ENCODE measurements around the gene MEIS1. TPM values are rescaled to one million over a fixed set of nuclear protein-coding genes. Genes with fewer than 3 reads are reported as not detected.

MEIS1 gene
- polyA plus RNA-seq, 3 donors = 123 to 148 (median 127) TPM

- no peak for DNase-seq (ENCODE audit: extremely low read depth in 1 of 11, low read depth in 9 of 11, low spot score in 4 of 11)
Measured at GRCh38 chr2:66519264-66519843, 84.4 kb downstream of the MEIS1 start.

GRCh38 chr2:66521291-66521922, 86.5 kb downstream of the MEIS1 start:
- DNase-seq (ENCODE audit: extremely low read depth in 1 of 11, low read depth in 9 of 11, low spot score in 4 of 11) = no peak

GRCh38 chr2:66522611-66523376, 87.9 kb downstream of the MEIS1 start:
- DNase-seq (ENCODE audit: extremely low read depth in 1 of 11, low read depth in 9 of 11, low spot score in 4 of 11) = no peak

DNA sequence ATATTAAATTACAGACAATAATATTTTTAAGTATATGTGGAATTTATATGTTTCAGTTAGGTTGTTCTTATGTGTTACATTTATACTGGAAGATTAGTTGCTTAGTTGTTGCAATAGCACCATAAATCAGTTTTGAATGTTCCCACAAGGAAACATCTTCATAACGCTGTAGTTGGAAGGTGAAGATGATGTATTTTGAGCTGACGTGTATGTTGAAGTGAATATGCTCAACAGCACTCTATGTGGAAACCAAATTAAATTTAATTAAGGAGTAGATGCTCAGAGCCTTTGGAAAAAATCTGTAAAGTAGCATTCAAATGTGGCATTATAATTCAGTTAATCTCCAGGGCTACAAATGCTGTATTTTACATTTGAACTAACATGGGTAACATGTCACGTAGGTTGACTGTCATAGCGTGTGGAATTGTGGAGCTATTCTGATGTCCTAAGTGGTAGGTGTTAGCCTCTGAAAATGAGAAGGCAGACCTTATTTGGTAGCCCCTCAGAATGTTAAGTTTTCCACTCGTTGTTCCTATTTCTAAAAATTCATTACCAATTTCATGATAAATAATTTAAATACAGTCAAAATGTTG, 88.5 kb downstream of the MEIS1 start:
- no peak for DNase-seq (ENCODE audit: extremely low read depth in 1 of 11, low read depth in 9 of 11, low spot score in 4 of 11)

DNA sequence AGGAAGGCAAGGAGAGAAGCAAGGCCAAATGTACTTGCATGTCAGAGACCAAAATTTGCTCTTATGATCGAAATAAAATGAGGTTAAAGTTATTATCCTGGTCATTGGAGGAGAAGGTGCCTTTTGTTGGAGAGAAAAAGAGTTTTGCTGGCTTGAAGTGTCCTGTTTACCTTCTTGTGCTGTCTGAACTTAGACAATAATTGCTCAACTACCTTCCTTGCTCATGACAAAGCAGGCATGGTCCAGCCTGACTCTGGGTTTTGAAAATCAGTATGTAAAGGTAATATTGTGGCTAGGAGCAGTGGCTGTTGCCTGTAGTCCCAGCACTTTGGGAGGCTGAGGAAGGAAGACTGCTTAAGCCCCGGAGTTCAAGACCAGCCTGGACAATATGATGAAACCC, 89.1 kb downstream of the MEIS1 start:
- DNase-seq (ENCODE audit: extremely low read depth in 1 of 11, low read depth in 9 of 11, low spot score in 4 of 11) = no peak

DNA sequence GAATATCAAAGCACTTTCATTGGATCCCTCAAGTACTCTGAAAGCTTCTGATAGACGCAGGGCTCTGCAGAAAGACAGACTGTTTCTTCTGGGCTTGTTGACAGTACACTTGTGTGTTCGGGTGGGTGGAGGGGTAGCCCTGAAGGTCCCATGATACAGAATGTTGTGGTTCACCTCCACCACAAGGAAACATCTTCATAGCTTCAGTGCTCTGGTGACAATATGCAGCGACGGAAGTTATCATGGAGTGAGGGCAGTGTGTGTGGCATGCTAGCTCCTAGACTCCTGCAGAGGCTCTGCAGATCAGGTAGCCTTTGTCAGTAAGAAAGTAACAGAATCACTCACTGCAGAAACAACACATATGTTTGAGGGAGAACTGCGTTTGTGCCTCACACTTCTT, 90.7 kb downstream of the MEIS1 start:
- DNase-seq (ENCODE audit: extremely low read depth in 1 of 11, low read depth in 9 of 11, low spot score in 4 of 11) = no peak

DNA sequence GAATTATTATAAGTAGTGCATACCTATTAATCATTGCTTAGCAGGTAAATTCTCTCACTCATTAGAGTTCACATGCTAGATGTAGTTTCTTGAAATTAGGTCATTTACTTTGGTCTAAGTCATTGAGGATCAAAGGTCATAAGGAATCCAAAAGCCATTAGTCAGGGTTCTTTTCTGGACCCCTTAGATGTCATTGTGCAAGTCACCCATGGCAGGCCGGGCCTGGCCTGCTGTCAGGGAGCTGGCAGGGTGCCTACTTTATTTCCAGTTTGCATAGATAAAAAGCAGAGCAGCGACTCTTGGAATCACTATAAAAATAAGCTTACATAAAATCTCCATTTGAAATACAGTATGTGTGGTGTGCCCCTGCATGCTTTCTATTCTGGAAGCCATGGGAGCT, 91.3 kb downstream of the MEIS1 start:
- DNase-seq (ENCODE audit: extremely low read depth in 1 of 11, low read depth in 9 of 11, low spot score in 4 of 11) = no peak

- DNase-seq (ENCODE audit: extremely low read depth in 1 of 11, low read depth in 9 of 11, low spot score in 4 of 11) = no peak
Measured at GRCh38 chr2:66528974-66529724, 94.2 kb downstream of the MEIS1 start.

- no peak for DNase-seq (ENCODE audit: extremely low read depth in 1 of 11, low read depth in 9 of 11, low spot score in 4 of 11)
Measured at GRCh38 chr2:66530651-66531050, 95.7 kb downstream of the MEIS1 start.

GRCh38 chr2:66531155-66531554, 96.2 kb downstream of the MEIS1 start:
- no peak for DNase-seq (ENCODE audit: extremely low read depth in 1 of 11, low read depth in 9 of 11, low spot score in 4 of 11)

GRCh38 chr2:66531567-66531966, 96.6 kb downstream of the MEIS1 start:
- no peak for DNase-seq (ENCODE audit: extremely low read depth in 1 of 11, low read depth in 9 of 11, low spot score in 4 of 11)

GRCh38 chr2:66532972-66533868, 98.3 kb downstream of the MEIS1 start:
- DNase-seq (ENCODE audit: extremely low read depth in 1 of 11, low read depth in 9 of 11, low spot score in 4 of 11) = no peak

DNA sequence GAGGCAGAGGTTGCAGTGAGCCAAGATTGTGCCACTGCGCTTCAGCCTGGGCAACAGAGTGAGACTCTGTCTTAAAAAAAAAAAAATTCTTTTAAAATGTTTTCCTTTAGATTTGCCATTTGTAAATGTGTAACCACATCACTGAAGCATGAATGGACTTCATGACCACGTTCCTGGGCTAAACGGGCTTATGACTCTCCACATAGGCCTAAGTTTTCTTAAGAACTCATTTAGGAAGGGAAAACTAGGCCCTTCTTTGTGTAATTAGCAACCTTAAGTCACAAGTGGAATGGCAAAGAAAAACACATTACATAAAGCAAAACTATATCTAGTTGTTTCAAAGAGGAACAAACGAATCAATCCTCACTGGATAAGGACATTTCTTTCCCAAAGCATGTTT, 99.5 kb downstream of the MEIS1 start:
- peak in 1 of 11 donors; percentile 31 for DNase-seq (ENCODE audit: extremely low read depth in 1 of 11, low read depth in 9 of 11, low spot score in 4 of 11)

DNA sequence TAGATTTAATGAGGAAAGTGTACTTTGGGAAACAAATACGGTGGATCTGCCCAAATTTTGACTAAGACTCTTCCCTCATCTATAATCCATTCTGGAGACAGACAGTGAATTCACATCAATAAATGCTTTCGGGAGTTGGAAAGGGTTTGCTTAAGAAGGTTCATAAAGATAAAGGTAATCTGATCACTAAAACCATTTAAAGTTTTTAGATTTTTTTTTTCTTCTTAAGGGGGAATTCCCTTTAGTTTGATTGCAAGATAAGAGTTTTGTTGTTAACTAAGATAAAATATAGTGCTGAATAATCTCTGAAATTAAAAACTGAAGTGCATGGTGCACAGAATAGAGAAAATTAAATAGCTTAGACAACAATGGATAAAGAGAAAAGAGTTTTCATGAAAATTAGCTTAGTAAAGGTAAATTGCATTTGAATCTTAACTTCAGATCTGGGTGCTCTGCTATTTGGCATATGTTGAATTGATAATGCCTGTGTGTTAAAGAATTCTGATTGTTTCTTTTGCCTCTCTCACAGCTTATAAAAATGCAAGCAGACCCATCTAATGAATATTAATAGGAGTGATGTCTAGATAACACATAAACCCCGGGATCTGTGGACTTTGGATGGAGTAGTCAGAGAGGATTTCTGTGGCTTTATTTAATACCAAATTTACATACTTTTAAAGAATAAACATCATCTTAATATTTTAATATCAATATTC, 100.8 kb downstream of the MEIS1 start:
- DNase-seq (ENCODE audit: extremely low read depth in 1 of 11, low read depth in 9 of 11, low spot score in 4 of 11) = no peak

DNA sequence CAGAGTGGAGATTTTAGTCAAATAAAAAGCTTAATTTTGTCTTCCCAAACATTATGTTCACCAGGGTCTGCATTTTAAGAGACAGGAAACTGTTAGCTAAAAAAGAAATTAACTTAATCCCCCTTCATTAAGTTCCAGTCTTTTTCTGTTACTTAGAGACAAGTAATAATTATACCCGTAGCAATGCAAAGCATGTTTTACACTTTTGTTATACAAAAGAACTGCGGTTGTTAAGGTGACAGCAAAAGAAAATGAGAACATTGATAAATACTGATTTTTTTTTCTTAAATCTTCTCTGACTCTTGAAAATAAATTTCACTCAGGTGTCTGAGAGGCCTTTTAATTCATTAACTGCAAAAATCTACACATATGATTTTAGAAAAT, 101.4 kb downstream of the MEIS1 start:
- no peak for DNase-seq (ENCODE audit: extremely low read depth in 1 of 11, low read depth in 9 of 11, low spot score in 4 of 11)

DNA sequence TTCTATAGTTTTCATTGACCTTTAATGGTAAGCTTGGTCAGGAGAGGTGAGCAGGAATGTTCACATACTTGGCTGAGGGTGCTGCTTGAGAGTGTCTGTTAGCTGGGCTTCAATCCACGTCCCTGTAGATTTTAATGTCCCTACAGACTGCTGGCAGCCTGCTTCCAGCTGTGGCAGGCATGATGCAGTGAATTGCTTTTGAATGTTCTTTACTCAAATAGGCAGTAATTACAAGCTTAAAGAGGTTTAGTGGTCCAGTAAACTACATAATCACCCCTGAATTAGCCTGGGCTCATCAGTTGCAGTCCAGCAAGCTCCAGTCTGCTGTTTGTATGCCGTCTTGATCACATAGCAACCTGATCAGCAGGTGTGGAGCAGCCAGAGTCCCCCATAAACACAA, 102.1 kb downstream of the MEIS1 start:
- no peak for DNase-seq (ENCODE audit: extremely low read depth in 1 of 11, low read depth in 9 of 11, low spot score in 4 of 11)

- DNase-seq (ENCODE audit: extremely low read depth in 1 of 11, low read depth in 9 of 11, low spot score in 4 of 11) = no peak
Measured at GRCh38 chr2:66538291-66538690, 103.4 kb downstream of the MEIS1 start.

- DNase-seq (ENCODE audit: extremely low read depth in 1 of 11, low read depth in 9 of 11, low spot score in 4 of 11) = no peak
Measured at GRCh38 chr2:66539452-66539851, 104.5 kb downstream of the MEIS1 start.
